DND-41 (cell line): ENCODE measurements around the gene CMSS1.

Experiments used
- ATAC-seq: fragments of 200-7000 bp; cut with Tn5 transposase; 3 replicates; pipeline ENCODE4 v1.9.1; 2021; ENCODE audit warnings: low read depth; ENCODE audit not compliant: insufficient read depth
- DNase-seq: peaks from one replicate; pipeline ENCODE4 v3.0.0-alpha.2; 2020
- H2AFZ ChIP-seq: 2 replicates; pipeline ENCODE4 v1.6.0; 2012; ENCODE audit warnings: low read depth, low read length
- H3K27ac ChIP-seq: 2 replicates; pipeline ENCODE4 v1.5.1; 2012; ENCODE audit warnings: low read length, inconsistent platforms
- H3K27me3 ChIP-seq: fragments of 200-600 bp; sonication (generic); 2 replicates; pipeline ENCODE4 v1.6.0; 2012; ENCODE audit warnings: low read length, mild to moderate bottlenecking, inconsistent platforms; ENCODE audit not compliant: insufficient read depth, poor library complexity
- H3K36me3 ChIP-seq: 2 replicates; pipeline ENCODE4 v1.5.1; 2012; ENCODE audit warnings: low read length, inconsistent platforms; ENCODE audit not compliant: insufficient read depth
- H3K4me1 ChIP-seq: 2 replicates; pipeline ENCODE4 v1.5.1; 2012; ENCODE audit warnings: mild to moderate bottlenecking, low read length; ENCODE audit not compliant: insufficient read depth
- H3K4me2 ChIP-seq: 2 replicates; pipeline ENCODE4 v1.6.0; 2012; ENCODE audit warnings: mild to moderate bottlenecking, moderate library complexity, low read length, inconsistent platforms; ENCODE audit not compliant: insufficient read depth
- H3K4me3 ChIP-seq, 2 experiments: fragments of 200-600 bp in 1 of 2; shearing (Covaris generic) in 1 of 2; 2 replicates each; pipeline ENCODE4 v1.5.1; 2012 to 2016; ENCODE audit warnings: inconsistent platforms in 2 of 2, low read length in 2 of 2, mild to moderate bottlenecking in 2 of 2, low read depth in 1 of 2, moderate library complexity in 1 of 2
- H3K79me2 ChIP-seq: 2 replicates; pipeline ENCODE4 v1.6.0; 2012; ENCODE audit warnings: low read length, inconsistent platforms; ENCODE audit not compliant: insufficient read depth
- H3K9ac ChIP-seq: 2 replicates; pipeline ENCODE4 v1.6.0; 2012; ENCODE audit warnings: low read depth, mild to moderate bottlenecking, inconsistent platforms, low read length, moderate library complexity
- H3K9me3 ChIP-seq: 2 replicates; pipeline ENCODE4 v1.5.1; 2012; ENCODE audit warnings: low read length, moderate library complexity, mild to moderate bottlenecking, inconsistent platforms; ENCODE audit not compliant: insufficient read depth, severe bottlenecking
- H4K20me1 ChIP-seq: 2 replicates; pipeline ENCODE4 v1.6.0; 2012; ENCODE audit warnings: low read length; ENCODE audit not compliant: insufficient read depth
- EZH2 ChIP-seq: IDR thresholded peaks from 3 replicates; pipeline ENCODE4 v1.6.1; 2012; ENCODE audit warnings: borderline replicate concordance, low read depth, mild to moderate bottlenecking, moderate library complexity, low read length, inconsistent platforms; ENCODE audit not compliant: severe bottlenecking
- TF ChIP-seq, protein P1 (sequence below): IDR thresholded peaks from 2 replicates; pipeline ENCODE4 v1.5.1; 2012; ENCODE audit warnings: borderline replicate concordance, low read length, moderate library complexity, mild to moderate bottlenecking; ENCODE audit not compliant: poor library complexity, severe bottlenecking; ENCODE audit errors: extremely low read depth

Gene CMSS1

DNA sequence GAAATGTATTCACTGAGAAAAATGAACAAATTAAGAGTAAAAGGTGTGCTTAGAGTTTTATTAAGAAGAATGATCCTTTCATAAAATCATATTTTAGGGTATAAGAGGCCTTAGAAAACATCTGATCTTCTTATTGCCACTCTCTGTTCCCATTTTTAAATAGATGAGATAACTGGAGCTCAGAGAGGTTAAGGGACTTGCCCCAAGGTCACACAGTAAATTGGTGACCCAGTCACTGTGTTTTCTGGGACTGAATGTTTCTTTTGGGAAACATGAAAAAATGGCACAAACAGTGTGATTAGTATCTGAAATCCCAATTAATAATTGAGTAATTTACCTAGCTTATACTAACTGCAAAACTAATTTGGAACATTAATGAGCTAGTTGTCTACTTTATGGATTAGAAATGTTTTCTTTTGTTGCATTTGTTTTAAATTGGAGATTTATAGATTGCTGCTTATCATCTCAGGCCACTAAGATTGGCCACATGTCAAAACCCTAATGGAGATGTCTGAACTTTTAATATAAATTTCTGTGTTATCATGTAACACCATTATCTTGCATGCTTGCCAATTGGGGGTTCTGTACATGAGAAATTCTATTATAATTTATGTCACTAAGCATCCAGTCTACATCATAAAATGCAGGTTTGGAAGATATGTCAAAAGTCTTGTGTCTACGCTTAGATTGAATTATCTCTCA is 64.9 kb downstream of the CMSS1 start:
- TF ChIP-seq, protein P1, sequence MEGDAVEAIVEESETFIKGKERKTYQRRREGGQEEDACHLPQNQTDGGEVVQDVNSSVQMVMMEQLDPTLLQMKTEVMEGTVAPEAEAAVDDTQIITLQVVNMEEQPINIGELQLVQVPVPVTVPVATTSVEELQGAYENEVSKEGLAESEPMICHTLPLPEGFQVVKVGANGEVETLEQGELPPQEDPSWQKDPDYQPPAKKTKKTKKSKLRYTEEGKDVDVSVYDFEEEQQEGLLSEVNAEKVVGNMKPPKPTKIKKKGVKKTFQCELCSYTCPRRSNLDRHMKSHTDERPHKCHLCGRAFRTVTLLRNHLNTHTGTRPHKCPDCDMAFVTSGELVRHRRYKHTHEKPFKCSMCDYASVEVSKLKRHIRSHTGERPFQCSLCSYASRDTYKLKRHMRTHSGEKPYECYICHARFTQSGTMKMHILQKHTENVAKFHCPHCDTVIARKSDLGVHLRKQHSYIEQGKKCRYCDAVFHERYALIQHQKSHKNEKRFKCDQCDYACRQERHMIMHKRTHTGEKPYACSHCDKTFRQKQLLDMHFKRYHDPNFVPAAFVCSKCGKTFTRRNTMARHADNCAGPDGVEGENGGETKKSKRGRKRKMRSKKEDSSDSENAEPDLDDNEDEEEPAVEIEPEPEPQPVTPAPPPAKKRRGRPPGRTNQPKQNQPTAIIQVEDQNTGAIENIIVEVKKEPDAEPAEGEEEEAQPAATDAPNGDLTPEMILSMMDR = no peak
- no peak for TF ChIP-seq EZH2

DNA sequence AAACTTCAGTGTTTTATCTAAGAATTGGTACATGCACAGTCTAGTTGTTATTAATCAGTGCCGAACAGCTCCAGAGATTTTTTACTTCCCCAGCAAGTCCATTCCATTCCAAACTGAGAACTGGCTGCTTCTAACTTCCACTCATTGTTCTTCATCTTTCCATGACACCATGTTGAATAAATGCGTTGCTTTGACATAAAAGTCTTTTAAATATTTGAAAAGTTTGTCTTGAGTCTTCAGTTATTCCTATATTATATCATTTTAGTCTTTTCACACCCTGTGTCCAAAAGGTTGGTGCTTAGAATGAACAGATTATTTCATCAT is 65.4 kb downstream of the CMSS1 start:
- Histone ChIP-seq H3K4me3 (no peak overlapping the region), H3K9me3 (no peaks in the 10 kb centered on the region), H3K9ac (no peak overlapping the region), H3K79me2 (no peaks in the 10 kb centered on the region), H3K27me3 (no peaks in the 10 kb centered on the region), H3K4me1 (no peaks in the 10 kb centered on the region), H4K20me1 (peaks cover 4% of the 10 kb centered on the region; the same call in 1 of the 2 replicates), H2AFZ (no peak overlapping the region), H3K36me3 (no peaks in the 10 kb centered on the region), H3K27ac (no peak overlapping the region), H3K4me2 (no peak overlapping the region)
- no peak for ATAC-seq
- no peak for DNase-seq
- TF ChIP-seq EZH2 = no peak
- TF ChIP-seq, protein P1 = no peak

More for the DNA sequence above, 64.9 kb downstream of the CMSS1 start:
- Histone ChIP-seq H3K79me2 (no peaks in the 10 kb centered on the region), H3K27me3 (no peaks in the 10 kb centered on the region), H3K9ac (no peak overlapping the region), H3K4me2 (no peak overlapping the region), H4K20me1 (peaks cover 4% of the 10 kb centered on the region; the same call in 1 of the 2 replicates), H3K27ac (no peak overlapping the region), H3K36me3 (no peaks in the 10 kb centered on the region), H3K9me3 (no peaks in the 10 kb centered on the region), H2AFZ (no peak overlapping the region), H3K4me3 (no peak overlapping the region), H3K4me1 (no peaks in the 10 kb centered on the region)
- ATAC-seq = no peak
- no peak for DNase-seq

DNA sequence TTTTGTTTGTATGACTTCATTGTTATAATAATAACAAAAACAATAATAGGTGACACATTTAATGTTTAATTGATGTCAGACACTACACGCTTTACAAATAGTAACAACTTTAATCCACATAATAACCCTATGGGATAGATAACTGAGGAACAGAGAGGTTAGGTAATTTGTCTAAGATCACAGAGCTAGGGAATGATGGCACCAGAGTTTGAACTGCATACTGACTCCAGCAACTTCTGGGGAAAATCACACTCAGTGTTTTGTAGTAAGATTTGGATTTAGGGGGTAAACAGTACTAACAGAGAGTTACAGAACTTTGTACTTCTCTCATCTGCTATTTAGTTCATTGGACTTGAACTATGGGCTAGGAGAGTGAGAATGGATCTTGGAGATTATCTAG is 66.0 kb downstream of the CMSS1 start:
- Histone ChIP-seq H3K4me2 (no peak overlapping the region), H4K20me1 (peaks cover 4% of the 10 kb centered on the region; the same call in 1 of the 2 replicates), H2AFZ (no peak overlapping the region), H3K9ac (no peak overlapping the region), H3K27ac (no peak overlapping the region), H3K4me1 (no peaks in the 10 kb centered on the region), H3K79me2 (no peaks in the 10 kb centered on the region), H3K36me3 (no peaks in the 10 kb centered on the region), H3K27me3 (no peaks in the 10 kb centered on the region), H3K4me3 (no peak overlapping the region), H3K9me3 (no peaks in the 10 kb centered on the region)
- ATAC-seq = no peak
- no peak for DNase-seq
- TF ChIP-seq, protein P1 = no peak
